GM18520 (cell line): ENCODE results near the gene PPP1R37.

Source experiments
- ATAC-seq: cut with Tn5 transposase; IDR thresholded peaks from one replicate; pipeline ENCODE4 v1.9.1; 2021; ENCODE audit not compliant: unreplicated experiment

PPP1R37 gene

GRCh38 chr19:45187421-45188100 is 94.6 kb downstream of the PPP1R37 start:
- no peak for ATAC-seq

- ATAC-seq, result no peak
These were observed 97.0 kb downstream of the PPP1R37 start for GRCh38 chr19:45189971-45190370.

DNA sequence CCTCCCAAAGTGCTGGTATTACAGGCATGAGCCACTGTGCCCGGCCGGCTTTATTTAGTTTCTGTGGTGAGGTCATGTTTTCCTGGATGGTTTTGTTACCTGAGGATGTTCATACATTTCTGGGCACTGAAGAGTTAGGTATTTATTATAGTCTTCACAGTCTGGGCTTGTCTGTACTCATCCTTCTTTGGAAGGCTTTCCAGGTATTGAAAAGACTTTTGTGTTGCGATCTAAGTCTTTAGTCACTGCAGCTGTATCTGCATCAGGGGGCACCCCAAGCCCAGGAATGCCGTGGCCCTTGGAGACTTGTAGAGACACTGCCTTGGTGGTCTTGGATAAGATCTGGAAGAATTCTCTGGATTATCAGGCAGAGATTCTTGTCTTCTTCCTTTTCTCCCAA is 98.4 kb downstream of the PPP1R37 start:
- ATAC-seq, result no peak

GRCh38 chr19:45195764-45196163 is 102.8 kb downstream of the PPP1R37 start:
- ATAC-seq, result no peak
